GM23338 (cell line): Measurements from ENCODE around the gene ICAM5. TPM values are rescaled to one million over a fixed set of nuclear protein-coding genes. Genes with fewer than 3 reads are reported as not detected.
A peak's percentile ranks its signal among the peaks of the same experiment; 100 is the strongest.

Source experiments
- ATAC-seq: fragments of 200-7000 bp; cut with Tn5 transposase; 3 replicates; pipeline ENCODE4 v1.9.1; 2020
- DNase-seq: peaks from one replicate; pipeline ENCODE4 v3.0.0-alpha.2; 2015; ENCODE audit warnings: low spot score
- H2AFZ ChIP-seq: fragments of 200-600 bp; sonication (generic); 2 replicates; pipeline ENCODE4 v1.8.0; 2016; ENCODE audit warnings: antibody characterized with exemption, mild to moderate bottlenecking, moderate library complexity
- H3F3A ChIP-seq: fragments of 200-600 bp; sonication (generic); replicated peaks from 2 replicates; pipeline ENCODE4 v1.8.0; 2017; ENCODE audit warnings: antibody characterized with exemption, mixed run types, low read depth
- H3K27ac ChIP-seq: fragments of 200-600 bp; sonication (generic); 2 replicates; pipeline ENCODE4 v1.6.1; 2016; ENCODE audit warnings: low read depth
- H3K27me3 ChIP-seq: fragments of 200-600 bp; sonication (generic); 2 replicates; pipeline ENCODE4 v1.8.0; 2016; ENCODE audit warnings: mild to moderate bottlenecking, mixed run types, moderate library complexity; ENCODE audit not compliant: insufficient read depth
- H3K36me3 ChIP-seq: fragments of 200-600 bp; sonication (generic); 2 replicates; pipeline ENCODE4 v1.8.0; 2016; ENCODE audit warnings: mild to moderate bottlenecking; ENCODE audit not compliant: insufficient read depth
- H3K4me1 ChIP-seq: fragments of 200-600 bp; sonication (generic); 2 replicates; pipeline ENCODE4 v1.8.0; 2016; ENCODE audit warnings: mild to moderate bottlenecking, moderate library complexity; ENCODE audit not compliant: insufficient read depth
- H3K4me2 ChIP-seq: fragments of 200-600 bp; sonication (generic); 2 replicates; pipeline ENCODE4 v1.7.1; 2017; ENCODE audit warnings: mixed run types
- H3K4me3 ChIP-seq: fragments of 200-600 bp; sonication (generic); 2 replicates; pipeline ENCODE4 v1.6.1; 2016; ENCODE audit warnings: mixed run types
- H3K79me2 ChIP-seq: fragments of 200-600 bp; sonication (generic); replicated peaks from 2 replicates; pipeline ENCODE4 v1.8.0; 2017; ENCODE audit warnings: mild to moderate bottlenecking; ENCODE audit not compliant: insufficient read depth
- H3K9me2 ChIP-seq: fragments of 200-600 bp; sonication (generic); 2 replicates; pipeline ENCODE4 v1.8.0; 2017; ENCODE audit not compliant: insufficient read depth
- H4K20me1 ChIP-seq: fragments of 200-600 bp; sonication (generic); replicated peaks from 2 replicates; pipeline ENCODE4 v1.8.0; 2017; ENCODE audit warnings: mild to moderate bottlenecking; ENCODE audit not compliant: insufficient read depth
- H3K27ac Mint-ChIP-seq: 2 replicates; pipeline ENCODE4 v1.8.0; 2020; ENCODE audit warnings: inconsistent platforms, mild to moderate bottlenecking, moderate library complexity, mixed read lengths
- H3K27me3 Mint-ChIP-seq: 3 replicates; pipeline ENCODE4 v1.8.0; 2022; ENCODE audit warnings: low read depth, mild to moderate bottlenecking, moderate library complexity, mixed read lengths, inconsistent platforms; ENCODE audit not compliant: insufficient read depth, poor library complexity
- H3K36me3 Mint-ChIP-seq: 3 replicates; pipeline ENCODE4 v1.8.0; 2021; ENCODE audit warnings: low read depth, mild to moderate bottlenecking, inconsistent platforms, moderate library complexity, mixed read lengths
- H3K4me1 Mint-ChIP-seq: 3 replicates; pipeline ENCODE4 v1.8.0; 2020; ENCODE audit warnings: mild to moderate bottlenecking, inconsistent platforms, mixed read lengths
- H3K4me3 Mint-ChIP-seq: 3 replicates; pipeline ENCODE4 v1.8.0; 2021; ENCODE audit warnings: moderate library complexity, mild to moderate bottlenecking, inconsistent platforms, mixed read lengths
- H3K9me3 Mint-ChIP-seq: 3 replicates; pipeline ENCODE4 v1.8.0; 2020; ENCODE audit warnings: moderate library complexity, mild to moderate bottlenecking, inconsistent platforms, mixed read lengths
- CREB1 ChIP-seq: fragments of 250-450 bp; sonication (Bioruptor Pico); IDR thresholded peaks from 2 replicates; pipeline ENCODE4 v1.5.0; 2020; ENCODE audit warnings: low read depth, mild to moderate bottlenecking, moderate library complexity
- CTCF ChIP-seq, 2 experiments: fragments of 200-600 bp in 1 of 2; sonication (generic) in 1 of 2; conservative IDR thresholded peaks; 2 replicates each; pipeline versions ENCODE4 v1.5.1 to v1.6.1; 2016 to 2017; ENCODE audit warnings: antibody characterized with exemption in 2 of 2, low read depth in 2 of 2, mild to moderate bottlenecking in 2 of 2, moderate library complexity in 1 of 2
- EZH2phosphoT487 ChIP-seq: fragments of 200-600 bp; sonication (generic); IDR thresholded peaks from one replicate; pipeline ENCODE4 v1.8.1; 2018; ENCODE audit warnings: antibody characterized with exemption; ENCODE audit not compliant: unreplicated experiment
- NANOG ChIP-seq: IDR thresholded peaks from 2 replicates; pipeline ENCODE4 v1.6.1; 2016; ENCODE audit warnings: antibody characterized with exemption, borderline replicate concordance
- POLR2AphosphoS5 ChIP-seq: IDR thresholded peaks from 2 replicates; pipeline ENCODE4 v1.6.1; 2016; ENCODE audit warnings: antibody characterized with exemption, low read depth
- ZNF462 ChIP-seq: fragments of 250-450 bp; sonication (Bioruptor Pico); IDR thresholded peaks from 2 replicates; pipeline ENCODE4 v1.5.0; 2020; ENCODE audit warnings: mild to moderate bottlenecking, moderate library complexity
- polyA plus RNA-seq: library from polyadenylated mRNA; unstranded; fragments of >200 nt; fragmentation: Nextera tagmentation; extraction: Ambion mirVana; gene quantifications from 2 replicates; pipeline ENCODE4 v1.2.1, GENCODE V29; 2016
- total RNA-seq: library from RNA; depleted of rRNA; stranded (reverse); fragments of >200 nt; shearing (Covaris generic); gene quantifications from 2 replicates; pipeline ENCODE4 v1.2.3, GENCODE V29; 2014

Gene ICAM5
- total and polyA plus RNA-seq, 2 experiments from 2014 or later, result 0.47 to 4.6 TPM

GRCh38 chr19:10317045-10317856, 27.5 kb downstream of the ICAM5 start:
- TF ChIP-seq NANOG (no peak), ZNF462 (CRISPR knock-in tag) (no peak)
- H3K36me3 ChIP-seq, result peaks cover 10% of the 10 kb centered on the region; the same call in 1 of the 2 replicates

GRCh38 chr19:10317857-10318462, 28.2 kb downstream of the ICAM5 start:
- H3K4me3 ChIP-seq, result no peak overlapping the region
- DNase-seq (no peak), ATAC-seq (no peak)
- H3K79me2 ChIP-seq, result peaks cover 6% of the 10 kb centered on the region
- H3K4me1 Mint-ChIP-seq, result peaks cover 13% of the 10 kb centered on the region; the same call in 2 of the 3 replicates
- H3K27ac ChIP-seq, result no peak overlapping the region
- H3K9me3 Mint-ChIP-seq, result no peaks in the 10 kb centered on the region
- H3K4me2 ChIP-seq, result no peak overlapping the region
- H3K27me3 ChIP-seq, result no peaks in the 10 kb centered on the region
- no peak overlapping the region for H3K27ac Mint-ChIP-seq
- H4K20me1 ChIP-seq, result peaks cover 3% of the 10 kb centered on the region; the same call in 1 of the 2 replicates
- H3K27me3 Mint-ChIP-seq, result peaks cover 9% of the 10 kb centered on the region
- H3F3A ChIP-seq, result peaks cover 12% of the 10 kb centered on the region
- H3K36me3 Mint-ChIP-seq, result peaks cover 35% of the 10 kb centered on the region
- H3K9me2 ChIP-seq, result no peaks in the 10 kb centered on the region
- no peak overlapping the region for H2AFZ ChIP-seq
- H3K36me3 ChIP-seq, result peaks cover 10% of the 10 kb centered on the region; the same call in 1 of the 2 replicates
- no peak overlapping the region for H3K4me3 Mint-ChIP-seq
- H3K4me1 ChIP-seq, result peaks cover 12% of the 10 kb centered on the region; the same call in 1 of the 2 replicates
- TF ChIP-seq POLR2AphosphoS5 (no peak), CREB1 (CRISPR knock-in tag) (no peak), EZH2phosphoT487 (no peak), CTCF (conservative IDR thresholded peaks at IDR 0.05; ENCODE audit: low read depth in 2 of 2) (no peak)

More at GRCh38 chr19:10317045-10317856, 27.5 kb downstream of the ICAM5 start:
- Mint-ChIP-seq H3K27me3 (peaks cover 12% of the 10 kb centered on the region), H3K4me1 (peaks cover 13% of the 10 kb centered on the region; the same call in 2 of the 3 replicates), H3K9me3 (no peaks in the 10 kb centered on the region), H3K27ac (no peak overlapping the region), H3K36me3 (peaks cover 37% of the 10 kb centered on the region), H3K4me3 (no peak overlapping the region; the same call in 2 of the 3 replicates)
- Histone ChIP-seq H3K4me2 (no peak overlapping the region), H3F3A (peaks cover 12% of the 10 kb centered on the region), H3K27ac (0 out of 2 replicates have a peak overlapping the region, but pooled peaks have one; percentile 83), H4K20me1 (peaks cover 3% of the 10 kb centered on the region; the same call in 1 of the 2 replicates), H3K9me2 (no peaks in the 10 kb centered on the region), H3K4me1 (peaks cover 12% of the 10 kb centered on the region; the same call in 1 of the 2 replicates), H3K79me2 (peaks cover 6% of the 10 kb centered on the region), H3K4me3 (no peak overlapping the region), H3K27me3 (no peaks in the 10 kb centered on the region), H2AFZ (no peak overlapping the region)
- ATAC-seq (no peak), DNase-seq (no peak)
